HEK293T (cell line): ENCODE measurements around the gene NEO1.

Source experiments
- CTCF ChIA-PET: fragments of 350-600 bp; formaldehyde crosslinking; extraction: SDS; loops from one replicate; lab custom pipeline; 2021; ENCODE audit warnings: antibody characterized with exemption, inconsistent platforms; lab: Yijun Ruan, JAX
- POLR2A ChIA-PET: fragments of 350-600 bp; formaldehyde crosslinking; extraction: SDS; loops from one replicate; lab custom pipeline; 2020; ENCODE audit warnings: antibody characterized with exemption, inconsistent platforms; lab: Yijun Ruan, JAX
- DNase-seq: peaks from one replicate; pipeline ENCODE4 v3.0.0; 2012; ENCODE audit warnings: mixed read lengths; ENCODE audit errors: extremely low spot score
- ARNT ChIP-seq: fragments of 450-650 bp; IDR thresholded peaks from 2 replicates; pipeline ENCODE4 v1.6.1; 2017; ENCODE audit warnings: mild to moderate bottlenecking
- BHLHE40 ChIP-seq: fragments of 450-650 bp; IDR thresholded peaks from 2 replicates; pipeline ENCODE4 v1.6.1; 2016; ENCODE audit warnings: mild to moderate bottlenecking, moderate library complexity, borderline replicate concordance
- CTBP1 ChIP-seq: fragments of 450-650 bp; IDR thresholded peaks from 2 replicates; pipeline ENCODE4 v1.6.1; 2016; ENCODE audit warnings: borderline replicate concordance
- ELF4 ChIP-seq: fragments of 450-650 bp; IDR thresholded peaks from 2 replicates; pipeline ENCODE4 v1.6.1; 2017; ENCODE audit warnings: antibody characterized with exemption
- FOXA1 ChIP-seq: fragments of 450-650 bp; IDR thresholded peaks from 2 replicates; pipeline ENCODE4 v1.6.1; 2016; ENCODE audit warnings: mild to moderate bottlenecking
- FOXK2 ChIP-seq: fragments of 450-650 bp; IDR thresholded peaks from 2 replicates; pipeline ENCODE4 v1.6.1; 2016; ENCODE audit warnings: mild to moderate bottlenecking
- FOXM1 ChIP-seq: fragments of 450-650 bp; IDR thresholded peaks from 2 replicates; pipeline ENCODE4 v1.6.1; 2017; ENCODE audit warnings: mild to moderate bottlenecking, borderline replicate concordance
- HDGF ChIP-seq: fragments of 450-650 bp; IDR thresholded peaks from 2 replicates; pipeline ENCODE4 v1.6.1; 2017; ENCODE audit warnings: antibody characterized with exemption, borderline replicate concordance
- L3MBTL2 ChIP-seq: fragments of 450-650 bp; conservative IDR thresholded peaks from 2 replicates; pipeline ENCODE4 v1.6.1; 2016; ENCODE audit warnings: mild to moderate bottlenecking
- LEF1 ChIP-seq: fragments of 450-650 bp; IDR thresholded peaks from 2 replicates; pipeline ENCODE4 v1.6.1; 2017; ENCODE audit warnings: mild to moderate bottlenecking, borderline replicate concordance
- NFRKB ChIP-seq: fragments of 450-650 bp; IDR thresholded peaks from 2 replicates; pipeline ENCODE4 v1.6.1; 2016; ENCODE audit warnings: mild to moderate bottlenecking, moderate library complexity
- PKNOX1 ChIP-seq: fragments of 450-650 bp; IDR thresholded peaks from 2 replicates; pipeline ENCODE4 v1.6.1; 2016
- SP1 ChIP-seq: fragments of 450-650 bp; IDR thresholded peaks from 2 replicates; pipeline ENCODE4 v1.6.1; 2017
- SUZ12 ChIP-seq: fragments of 450-650 bp; IDR thresholded peaks from 2 replicates; pipeline ENCODE4 v1.6.1; 2016; ENCODE audit warnings: mild to moderate bottlenecking
- TARDBP ChIP-seq: fragments of 450-650 bp; IDR thresholded peaks from 2 replicates; pipeline ENCODE4 v1.6.1; 2016
- ZNF384 ChIP-seq: fragments of 450-650 bp; IDR thresholded peaks from 2 replicates; pipeline ENCODE4 v1.6.1; 2016

The NEO1 gene

GRCh38 chr15:73328149-73328820 lies 276.0 kb downstream of the NEO1 start:
- ChIA-PET POLR2A (no interaction called here), CTCF (interaction anchor here (1.4 kb wide), 1 partner anchor 19 kb away, joined by 3 read pairs; no protein-coding TSS in a partner anchor)
- TF ChIP-seq ELF4: no peak
- no peak for TF ChIP-seq LEF1
- TF ChIP-seq SP1: no peak
- TF ChIP-seq L3MBTL2: no peak
- no peak for TF ChIP-seq SUZ12
- TF ChIP-seq FOXK2: no peak
- no peak for TF ChIP-seq HDGF
- no peak for TF ChIP-seq ZNF384
- no peak for TF ChIP-seq BHLHE40
- no peak for TF ChIP-seq FOXA1
- no peak for TF ChIP-seq CTBP1
- no peak for TF ChIP-seq FOXM1
- no peak for TF ChIP-seq NFRKB
- no peak for TF ChIP-seq PKNOX1
- TF ChIP-seq TARDBP: no peak
- no peak for TF ChIP-seq ARNT
- no peak for DNase-seq

DNA sequence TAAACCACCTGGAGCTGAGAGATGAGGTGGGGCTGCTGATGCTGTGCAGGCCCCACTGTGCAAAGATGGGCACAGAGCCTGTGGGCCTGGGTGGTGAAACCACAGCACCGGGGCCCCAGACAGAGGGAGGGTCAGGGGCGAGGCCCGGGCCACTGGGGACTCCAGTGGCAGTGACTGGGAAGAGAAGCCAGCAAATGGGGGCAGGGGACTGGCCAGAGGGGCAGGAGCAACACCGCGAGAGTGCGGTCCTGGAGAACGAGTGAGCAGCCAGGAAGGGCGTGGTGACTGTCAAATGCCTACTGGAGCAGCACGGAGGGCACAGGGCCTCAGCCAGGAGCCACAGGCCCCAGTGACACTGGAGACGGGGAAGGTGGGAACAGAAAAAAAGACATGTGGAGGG lies 276.7 kb downstream of the NEO1 start:
- POLR2A ChIA-PET: no interaction called here
- TF ChIP-seq L3MBTL2 (no peak), HDGF (no peak), ZNF384 (no peak), FOXA1 (no peak), SP1 (no peak), CTBP1 (no peak), ELF4 (no peak), LEF1 (no peak), BHLHE40 (no peak), ARNT (no peak), FOXK2 (no peak), NFRKB (no peak), FOXM1 (no peak), SUZ12 (no peak), PKNOX1 (no peak), TARDBP (no peak)
- CTCF ChIA-PET: no interaction called here
- no peak for DNase-seq

- no peak for TF ChIP-seq NFRKB
- TF ChIP-seq SUZ12: no peak
- no peak for TF ChIP-seq ARNT
- TF ChIP-seq PKNOX1: no peak
- TF ChIP-seq CTBP1: no peak
- TF ChIP-seq HDGF: no peak
- no peak for TF ChIP-seq ZNF384
- TF ChIP-seq BHLHE40: no peak
- TF ChIP-seq ELF4: no peak
- no peak for TF ChIP-seq SP1
- ChIA-PET POLR2A (interaction anchor here (1.0 kb wide), 1 partner anchor 47 kb away, joined by 3 read pairs; no protein-coding TSS in a partner anchor), CTCF (no interaction called here)
- DNase-seq: no peak
Observed at GRCh38 chr15:73329501-73330200, 277.4 kb downstream of the NEO1 start.

GRCh38 chr15:73330206-73331051 lies 278.2 kb downstream of the NEO1 start:
- CTCF ChIA-PET: no interaction called here

More at GRCh38 chr15:73330206-73331051, 278.2 kb downstream of the NEO1 start:
- no peak for DNase-seq
- TF ChIP-seq FOXM1 (no peak), BHLHE40 (no peak), ZNF384 (no peak), SP1 (no peak), FOXK2 (no peak), TARDBP (no peak), SUZ12 (no peak), PKNOX1 (no peak)
- POLR2A ChIA-PET: interaction anchor here (1.0 kb wide), 1 partner anchor 48 kb away, joined by 3 read pairs; no protein-coding TSS in a partner anchor
